SK-N-MC (cell line): ENCODE results near the gene HTR3E.

Source experiments
- DNase-seq: peaks from one replicate; pipeline ENCODE4 v3.0.0-alpha.2; 2011; ENCODE audit warnings: low read depth, low spot score
- H3K27ac ChIP-seq: fragments of 200-600 bp; sonication (generic); 2 replicates; pipeline ENCODE4 v1.5.1; 2016; ENCODE audit warnings: mixed run types
- H3K36me3 ChIP-seq: fragments of 200-600 bp; sonication (generic); 2 replicates; pipeline ENCODE4 v1.6.1; 2017; ENCODE audit warnings: antibody characterized with exemption, low read length, mixed read lengths; ENCODE audit not compliant: insufficient read depth
- H3K4me3 ChIP-seq: fragments of 200-600 bp; sonication (generic); 2 replicates; pipeline ENCODE4 v1.5.1; 2016
- H3K9ac ChIP-seq: fragments of 200-600 bp; sonication (generic); 2 replicates; pipeline ENCODE4 v1.8.0; 2017; ENCODE audit warnings: mixed run types, mixed read lengths; ENCODE audit not compliant: insufficient read length
- H3K9me3 ChIP-seq: fragments of 200-600 bp; sonication (generic); 2 replicates; pipeline ENCODE4 v1.6.1; 2017; ENCODE audit warnings: low read depth, mild to moderate bottlenecking, antibody characterized with exemption, low read length, moderate library complexity, mixed read lengths
- EZH2 ChIP-seq: fragments of 200-600 bp; sonication (generic); IDR thresholded peaks from one replicate; pipeline ENCODE4 v1.6.1; 2017; ENCODE audit warnings: antibody characterized with exemption
- FOXP2 ChIP-seq: optimal IDR thresholded peaks from 2 replicates; pipeline ENCODE3; 2011; ENCODE audit warnings: mild to moderate bottlenecking, moderate library complexity; ENCODE audit not compliant: insufficient read depth; ENCODE audit errors: extremely low read length, control extremely low read depth
- POLR2AphosphoS5 ChIP-seq: IDR thresholded peaks from 2 replicates; pipeline ENCODE4 v1.6.1; 2012; ENCODE audit warnings: mild to moderate bottlenecking, low read depth, low read length, borderline replicate concordance

HTR3E gene

DNA sequence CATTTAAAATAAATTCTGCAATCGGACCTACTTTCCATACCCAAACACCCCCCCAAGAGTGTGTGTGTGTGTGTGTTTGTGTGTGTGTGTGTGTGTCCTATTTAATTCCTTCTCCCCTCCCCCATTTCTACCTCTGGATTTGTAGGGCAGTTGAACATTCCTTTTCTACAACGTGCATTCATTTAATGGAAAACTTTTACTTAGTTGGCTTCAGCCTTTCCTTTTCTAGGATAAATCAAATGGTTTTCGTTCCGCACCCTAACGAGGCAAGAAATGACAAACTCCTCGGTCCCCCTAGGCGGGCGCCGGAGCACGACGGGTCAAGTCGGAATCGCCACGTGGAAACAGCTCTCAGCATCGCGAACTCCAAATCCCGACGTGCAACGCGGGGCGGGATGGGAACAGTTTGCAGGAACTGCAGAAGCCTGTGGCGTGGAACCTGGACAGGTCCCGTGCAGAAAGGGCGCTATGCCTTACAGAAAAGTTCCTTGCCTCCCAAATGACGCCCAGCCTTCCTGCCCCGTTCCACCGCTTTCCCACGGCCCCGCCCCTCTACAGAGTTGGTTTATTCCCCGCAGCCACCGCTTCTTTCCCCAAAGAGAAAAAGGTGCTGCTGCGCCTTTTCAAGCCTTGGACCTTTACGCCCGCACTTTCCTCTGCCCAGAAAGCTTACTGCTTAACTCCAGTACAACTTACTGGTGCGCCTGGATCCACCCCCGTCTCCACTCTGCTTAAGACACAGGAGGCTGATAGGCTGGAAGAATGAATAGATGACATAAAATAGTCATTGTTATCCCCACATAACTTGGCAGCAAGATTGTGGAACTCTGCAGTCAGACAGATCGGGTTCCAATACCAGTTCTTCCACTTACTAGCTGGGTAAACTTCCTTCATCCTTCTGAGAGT lies 37.2 kb downstream of the HTR3E start:
- peak; percentile 52 for DNase-seq
- Histone ChIP-seq H3K9me3 (no peaks in the 10 kb centered on the region), H3K4me3 (peak overlapping the region; percentile 88), H3K36me3 (peaks cover 19% of the 10 kb centered on the region), H3K9ac (peak overlapping the region; percentile 90), H3K27ac (peak overlapping the region; percentile 84)
- peak; percentile 87 for TF ChIP-seq POLR2AphosphoS5
- no peak for TF ChIP-seq EZH2
- peak; percentile 68 for TF ChIP-seq FOXP2

DNA sequence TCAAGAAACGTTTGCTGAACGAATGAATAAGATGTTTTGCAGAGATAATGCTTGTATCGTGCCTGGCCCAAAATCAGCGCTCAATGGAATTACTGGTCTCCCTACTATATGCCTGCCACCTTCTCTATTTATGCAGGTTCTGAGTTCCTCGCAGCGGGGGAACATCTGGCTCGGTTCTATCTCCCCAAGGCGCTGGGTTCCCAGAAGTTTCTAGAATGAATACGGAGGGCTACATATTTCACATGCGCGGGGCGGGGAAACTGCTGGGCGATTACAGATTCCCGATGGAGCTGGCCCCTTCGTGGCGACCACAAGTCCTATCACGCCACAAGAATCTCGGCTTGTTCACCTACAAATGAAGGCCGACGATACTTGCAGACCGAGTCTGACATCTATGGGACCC lies 37.9 kb downstream of the HTR3E start:
- DNase-seq: no peak
- H3K4me3 ChIP-seq: peak overlapping the region; percentile 88

GRCh38 chr3:184135149-184135910 lies 38.5 kb downstream of the HTR3E start, which contains the start of gene EIF2B5:
Gene EIF2B5 (plus strand): TSS chr3:184135358. CDS start chr3:184135386, 28 bp downstream.
- Histone ChIP-seq H3K4me3 (peak within 1 kb of the TSS; percentile 88), H3K27ac (peak within 1 kb of the TSS; percentile 84)
- peak; percentile 93 for DNase-seq

More for the DNA sequence above, 37.9 kb downstream of the HTR3E start:
- Histone ChIP-seq H3K9ac (peak overlapping the region; percentile 90), H3K27ac (peak overlapping the region; percentile 84), H3K36me3 (peaks cover 22% of the 10 kb centered on the region), H3K9me3 (no peaks in the 10 kb centered on the region)
- TF ChIP-seq EZH2 (no peak), POLR2AphosphoS5 (no peak), FOXP2 (peak; percentile 46)

GRCh38 chr3:184135911-184136260 lies 39.0 kb downstream of the HTR3E start:
- peak overlapping the region; percentile 84 for H3K27ac ChIP-seq
- peak overlapping the region; percentile 90 for H3K9ac ChIP-seq
- TF ChIP-seq POLR2AphosphoS5: no peak
- no peak for TF ChIP-seq EZH2
- no peak for TF ChIP-seq FOXP2
- peak overlapping the region; percentile 88 for H3K4me3 ChIP-seq
- no peaks in the 10 kb centered on the region for H3K9me3 ChIP-seq
- DNase-seq: no peak
- peaks cover 33% of the 10 kb centered on the region for H3K36me3 ChIP-seq

More at GRCh38 chr3:184135149-184135910, 38.5 kb downstream of the HTR3E start, which contains the start of gene EIF2B5:
- Histone ChIP-seq H3K36me3 (peaks cover 27% of the 10 kb centered on the region), H3K9ac (peak within 1 kb of the TSS; percentile 90), H3K9me3 (no peaks in the 10 kb centered on the region)
- TF ChIP-seq FOXP2 (peak; percentile 15), EZH2 (no peak), POLR2AphosphoS5 (peak; percentile 93)

DNA sequence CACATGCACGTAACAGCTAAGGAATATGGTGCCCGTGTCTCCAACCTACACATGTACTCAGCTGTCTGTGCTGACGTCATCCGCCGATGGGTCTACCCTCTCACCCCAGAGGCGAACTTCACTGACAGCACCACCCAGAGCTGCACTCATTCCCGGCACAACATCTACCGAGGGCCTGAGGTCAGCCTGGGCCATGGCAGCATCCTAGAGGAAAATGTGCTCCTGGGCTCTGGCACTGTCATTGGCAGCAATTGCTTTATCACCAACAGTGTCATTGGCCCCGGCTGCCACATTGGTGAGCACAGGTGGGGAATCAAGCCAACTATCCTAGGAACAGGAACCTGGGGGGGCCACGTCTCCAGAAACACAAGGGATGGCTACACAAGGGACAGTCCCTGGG lies 43.6 kb downstream of the HTR3E start:
- Histone ChIP-seq H3K9me3 (no peaks in the 10 kb centered on the region), H3K9ac (no peak overlapping the region), H3K4me3 (no peak overlapping the region), H3K27ac (no peak overlapping the region), H3K36me3 (peaks cover 78% of the 10 kb centered on the region)
- TF ChIP-seq FOXP2: no peak
- TF ChIP-seq EZH2: no peak
- no peak for TF ChIP-seq POLR2AphosphoS5
- DNase-seq: no peak

GRCh38 chr3:184142199-184142598 lies 45.3 kb downstream of the HTR3E start:
- Histone ChIP-seq H3K9me3 (no peaks in the 10 kb centered on the region), H3K36me3 (peaks cover 79% of the 10 kb centered on the region), H3K27ac (no peak overlapping the region), H3K4me3 (no peak overlapping the region), H3K9ac (no peak overlapping the region)
- TF ChIP-seq POLR2AphosphoS5 (no peak), FOXP2 (no peak), EZH2 (no peak)
- no peak for DNase-seq

DNA sequence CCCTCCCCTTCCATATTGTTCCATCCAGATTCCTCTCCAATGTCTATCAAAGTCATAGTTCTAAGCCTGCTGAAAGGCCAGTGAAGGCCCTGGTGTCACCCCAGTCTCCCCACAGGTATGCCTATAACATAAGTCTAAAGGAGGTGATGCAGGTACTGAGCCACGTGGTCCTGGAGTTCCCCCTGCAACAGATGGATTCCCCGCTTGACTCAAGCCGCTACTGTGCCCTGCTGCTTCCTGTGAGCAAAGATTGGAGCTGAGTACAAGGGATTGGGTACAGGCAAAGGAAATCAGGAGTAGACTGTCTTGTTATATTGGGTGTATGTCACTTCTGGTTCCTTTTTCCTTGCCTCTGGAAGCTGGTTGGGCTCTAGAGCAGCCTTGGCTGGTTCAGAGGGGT lies 46.5 kb downstream of the HTR3E start:
- Histone ChIP-seq H3K36me3 (peaks cover 69% of the 10 kb centered on the region), H3K27ac (no peak overlapping the region), H3K9ac (no peak overlapping the region), H3K4me3 (no peak overlapping the region), H3K9me3 (no peaks in the 10 kb centered on the region)
- DNase-seq: no peak
- TF ChIP-seq FOXP2 (no peak), POLR2AphosphoS5 (no peak), EZH2 (no peak)

GRCh38 chr3:184144505-184144904 lies 47.6 kb downstream of the HTR3E start:
- Histone ChIP-seq H3K27ac (peak overlapping the region; percentile 2; the same call in 1 of the 2 replicates), H3K9me3 (no peaks in the 10 kb centered on the region), H3K9ac (no peak overlapping the region), H3K36me3 (peaks cover 65% of the 10 kb centered on the region), H3K4me3 (no peak overlapping the region)
- TF ChIP-seq POLR2AphosphoS5 (no peak), FOXP2 (no peak), EZH2 (no peak)
- no peak for DNase-seq
